Keratinocyte (primary cell): ENCODE data around the gene OTOGL.

Source experiments
- CTCF ChIP-seq, 3 experiments: IDR thresholded peaks in 1 of 3; conservative IDR thresholded peaks in 1 of 3; optimal IDR thresholded peaks in 1 of 3; 2 replicates in 2 of 3; 3 replicates in 1 of 3; pipeline versions ENCODE3 to v1.5.1; 2011; ENCODE audit warnings: low read length in 3 of 3, mild to moderate bottlenecking in 3 of 3, moderate library complexity in 2 of 3, control low read depth in 1 of 3, inconsistent platforms in 1 of 3; ENCODE audit not compliant: insufficient read depth in 2 of 3; ENCODE audit errors: extremely low read depth in 1 of 3
- EZH2 ChIP-seq: IDR thresholded peaks from one replicate; pipeline ENCODE4 v1.6.1; 2012; ENCODE audit warnings: inconsistent platforms, mild to moderate bottlenecking, low read length, moderate library complexity

GRCh38 chr12:80420075-80420474, 320.7 kb downstream of the OTOGL start:
- TF ChIP-seq CTCF (optimal IDR thresholded peaks at IDR 0.05 in 1 of 3, IDR thresholded peaks at IDR 0.05 in 1 of 3, conservative IDR thresholded peaks at IDR 0.05 in 1 of 3; ENCODE audit: extremely low read depth in 1 of 3, insufficient read depth in 2 of 3, low read length in 3 of 3) = no peak
- TF ChIP-seq EZH2 = no peak
